ENCODE results near the gene OR6B1. TPM values are rescaled to one million over a fixed set of nuclear protein-coding genes. Genes with fewer than 3 reads are reported as not detected.

Gene OR6B1
- total RNA-seq: not detected

DNA sequence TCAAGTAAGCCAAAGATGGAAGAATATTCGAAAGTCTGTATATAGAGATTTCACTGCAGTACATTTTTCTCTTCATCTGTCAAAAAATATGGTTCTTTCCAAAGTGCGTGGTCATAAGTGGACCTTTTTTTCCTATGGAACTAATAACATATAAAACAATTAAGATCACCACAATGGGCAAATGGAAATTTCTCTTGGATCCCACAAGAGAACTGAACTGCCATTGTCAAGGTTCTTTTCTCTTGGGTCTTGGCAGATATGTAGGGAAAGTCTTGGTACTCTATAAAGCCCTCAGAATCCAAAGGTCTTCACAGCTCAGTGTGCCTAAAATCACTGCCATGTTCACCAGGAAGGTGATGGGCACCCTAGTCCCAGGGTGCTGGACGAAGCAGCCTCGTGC, at the start of gene OR6B1:
Gene OR6B1 (plus strand): TSS at position 301 of the 400 bp plus-strand sequence. CDS start 3,677 bp downstream, outside the sequence.
- intact Hi-C loops (cut with DNase I; ENCODE audit: low total_unique reads): no loop called here
- no peak for TF ChIP-seq POLR2A (IDR thresholded peaks at IDR 0.05)
- TF ChIP-seq, protein P1, sequence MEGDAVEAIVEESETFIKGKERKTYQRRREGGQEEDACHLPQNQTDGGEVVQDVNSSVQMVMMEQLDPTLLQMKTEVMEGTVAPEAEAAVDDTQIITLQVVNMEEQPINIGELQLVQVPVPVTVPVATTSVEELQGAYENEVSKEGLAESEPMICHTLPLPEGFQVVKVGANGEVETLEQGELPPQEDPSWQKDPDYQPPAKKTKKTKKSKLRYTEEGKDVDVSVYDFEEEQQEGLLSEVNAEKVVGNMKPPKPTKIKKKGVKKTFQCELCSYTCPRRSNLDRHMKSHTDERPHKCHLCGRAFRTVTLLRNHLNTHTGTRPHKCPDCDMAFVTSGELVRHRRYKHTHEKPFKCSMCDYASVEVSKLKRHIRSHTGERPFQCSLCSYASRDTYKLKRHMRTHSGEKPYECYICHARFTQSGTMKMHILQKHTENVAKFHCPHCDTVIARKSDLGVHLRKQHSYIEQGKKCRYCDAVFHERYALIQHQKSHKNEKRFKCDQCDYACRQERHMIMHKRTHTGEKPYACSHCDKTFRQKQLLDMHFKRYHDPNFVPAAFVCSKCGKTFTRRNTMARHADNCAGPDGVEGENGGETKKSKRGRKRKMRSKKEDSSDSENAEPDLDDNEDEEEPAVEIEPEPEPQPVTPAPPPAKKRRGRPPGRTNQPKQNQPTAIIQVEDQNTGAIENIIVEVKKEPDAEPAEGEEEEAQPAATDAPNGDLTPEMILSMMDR (IDR thresholded peaks at IDR 0.05): no peak
- no peak for DNase-seq (ENCODE audit: low spot score in 2 of 2)
- no peak within 1 kb of the TSS for H3K4me3 ChIP-seq (ENCODE audit: low read depth, poor library complexity, severe bottlenecking)
- 81 to 86% methylated on average over 4 of the region's 4 CpGs for WGBS, 2 donors

DNA sequence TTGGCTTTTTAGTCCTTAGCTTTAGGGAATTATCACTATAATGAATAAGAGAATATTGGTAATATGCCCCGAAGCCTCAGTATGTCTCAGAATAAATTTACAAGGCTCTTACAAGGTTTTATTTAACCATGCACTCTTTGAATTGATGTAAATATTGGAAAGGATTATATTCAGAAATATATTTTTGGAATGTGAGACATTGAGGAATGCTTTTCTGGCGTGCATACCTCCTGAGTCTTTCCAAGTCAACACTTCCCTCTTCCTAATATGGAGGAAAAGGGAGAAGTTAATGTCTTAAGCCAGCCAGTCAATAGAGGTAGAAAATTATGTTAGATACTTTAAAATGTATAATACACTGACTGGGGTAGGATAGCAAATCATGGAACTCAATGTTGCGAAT, 46.7 kb upstream of the OR6B1 start:
- intact Hi-C loops (cut with DNase I; ENCODE audit: low total_unique reads): no loop called here
- no peak overlapping the region for H3K4me3 ChIP-seq (ENCODE audit: low read depth, poor library complexity, severe bottlenecking)
- no peak for DNase-seq (ENCODE audit: low spot score in 2 of 2)
- WGBS, 2 donors: 53 to 54% methylated on average over 3 of the region's 3 CpGs
- TF ChIP-seq, protein P1 (IDR thresholded peaks at IDR 0.05): no peak
- TF ChIP-seq POLR2A (IDR thresholded peaks at IDR 0.05): no peak

DNA sequence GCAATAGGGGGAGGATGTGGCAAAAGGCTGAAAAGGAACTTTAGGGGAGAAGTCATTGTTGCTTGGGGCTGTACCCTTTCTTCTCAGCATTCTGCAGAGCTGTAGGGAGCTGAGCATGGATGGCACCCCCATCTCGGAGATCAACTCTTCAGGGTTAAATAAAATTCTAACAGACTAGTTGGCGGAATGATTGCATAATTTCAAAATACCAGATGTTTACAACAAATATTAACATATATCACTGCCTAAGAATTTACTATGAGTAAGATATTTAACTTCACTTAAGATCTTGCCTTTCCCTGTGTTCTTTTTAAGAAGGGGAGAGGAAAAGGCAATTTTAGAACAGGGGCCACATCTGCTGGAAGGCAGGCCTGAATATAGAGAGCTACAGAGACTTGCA, 46.0 kb upstream of the OR6B1 start:
- 54 to 58% methylated on average over 2 of the region's 2 CpGs for WGBS, 2 donors
- DNase-seq (ENCODE audit: low spot score in 2 of 2): no peak
- intact Hi-C loops (cut with DNase I; ENCODE audit: low total_unique reads): no loop called here
- no peak overlapping the region for H3K4me3 ChIP-seq (ENCODE audit: low read depth, poor library complexity, severe bottlenecking)
- TF ChIP-seq POLR2A (IDR thresholded peaks at IDR 0.05): no peak
- TF ChIP-seq, protein P1 (IDR thresholded peaks at IDR 0.05): no peak

DNA sequence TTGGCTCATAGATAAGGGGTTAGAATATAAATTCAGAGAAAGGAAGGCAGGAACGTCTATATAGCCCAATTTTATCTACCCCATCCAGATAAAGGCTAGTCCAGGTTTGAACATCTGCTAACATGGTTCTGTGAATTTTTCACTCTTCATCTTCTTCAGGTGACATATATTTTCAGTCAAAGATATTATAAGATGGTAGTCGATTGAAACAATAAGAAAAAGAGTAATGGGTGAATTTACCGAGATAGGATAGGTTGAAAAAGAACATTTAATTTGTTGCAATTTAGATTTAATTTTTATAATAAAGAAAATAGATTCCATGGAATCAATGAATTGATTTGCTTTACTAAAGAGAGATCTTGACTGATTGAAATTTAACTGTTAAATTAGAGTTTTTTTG, 45.6 kb upstream of the OR6B1 start, which contains the start of gene OR2F1:
Gene OR2F1 (plus strand): TSS at position 301 of the 400 bp plus-strand sequence. CDS start 5,127 bp downstream, outside the sequence.
- intact Hi-C loops (cut with DNase I; ENCODE audit: low total_unique reads): no loop called here
- TF ChIP-seq, protein P1 (IDR thresholded peaks at IDR 0.05): no peak
- no peak for TF ChIP-seq POLR2A (IDR thresholded peaks at IDR 0.05)
- no peak within 1 kb of the TSS for H3K4me3 ChIP-seq (ENCODE audit: low read depth, poor library complexity, severe bottlenecking)
- DNase-seq (ENCODE audit: low spot score in 2 of 2): no peak
- 80 to 85% methylated on average over 3 of the region's 3 CpGs for whole genome bisulfite sequencing, 2 donors

DNA sequence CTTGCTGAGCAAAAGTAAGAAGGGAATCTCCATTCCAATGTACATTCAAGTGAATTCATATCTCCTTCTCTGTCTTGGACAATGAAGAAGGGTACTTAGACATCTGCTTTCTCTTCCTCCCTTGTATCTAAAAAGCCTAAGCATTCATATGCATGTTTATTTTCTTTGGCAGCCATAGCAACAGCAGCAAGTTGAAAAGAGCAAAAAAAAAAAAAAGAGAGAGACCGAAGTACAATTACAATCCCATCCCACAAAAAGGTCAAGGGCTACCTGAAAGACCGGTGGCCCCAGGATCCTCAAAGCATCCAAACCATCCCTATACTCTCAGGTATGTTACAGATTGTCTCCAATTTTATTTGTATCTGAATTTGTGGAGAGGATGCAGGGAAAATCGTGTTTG, 41.3 kb upstream of the OR6B1 start:
- no peak for DNase-seq (ENCODE audit: low spot score in 2 of 2)
- H3K4me3 ChIP-seq (ENCODE audit: low read depth, poor library complexity, severe bottlenecking): no peak overlapping the region
- intact Hi-C loops (cut with DNase I; ENCODE audit: low total_unique reads): no loop called here
- 64 to 68% methylated on average over 3 of the region's 3 CpGs for WGBS, 2 donors
- no peak for TF ChIP-seq POLR2A (IDR thresholded peaks at IDR 0.05)
- TF ChIP-seq, protein P1 (IDR thresholded peaks at IDR 0.05): no peak

All from lower leg skin (tissue), 4 donors.